H1 (cell line): ENCODE data around the gene EBPL. TPM values are rescaled to one million over a fixed set of nuclear protein-coding genes. Genes with fewer than 3 reads are reported as not detected.
A peak's percentile ranks its signal among the peaks of the same experiment; 100 is the strongest.

Experiments used
- CTCF ChIA-PET: fragments of 300-600 bp; sonication (Branson Sonifier 250); formaldehyde crosslinking; loops from one replicate; lab custom pipeline; 2021; ENCODE audit not compliant: partially characterized antibody; lab: Charles Lee
- POLR2A ChIA-PET: fragments of 300-600 bp; sonication (Branson Sonifier 250); formaldehyde crosslinking; loops from one replicate; lab custom pipeline; 2021; ENCODE audit warnings: inconsistent platforms; ENCODE audit not compliant: partially characterized antibody; lab: Charles Lee
- DNase-seq, 2 experiments: peaks; one replicate each; pipeline versions ENCODE4 v3.0.0 to v3.0.0-alpha.2; 2010 to 2022; ENCODE audit warnings: low spot score in 2 of 2, low read depth in 1 of 2, mixed read lengths in 1 of 2
- FAIRE-seq: peaks from 2 replicates; lab custom pipeline; 2011; peaks lifted over from hg19 to GRCh38; lab: Jason Lieb, UNC
- H2AFZ ChIP-seq: 2 replicates; pipeline ENCODE4 v1.8.1; 2012; ENCODE audit warnings: low read length, inconsistent platforms
- H2AK5ac ChIP-seq: 2 replicates; pipeline ENCODE4 v1.6.1; 2013; ENCODE audit warnings: low read depth, low read length
- H2BK120ac ChIP-seq: replicated peaks from 2 replicates; pipeline ENCODE3; 2013; ENCODE audit warnings: low read depth, low read length, inconsistent platforms
- H2BK12ac ChIP-seq: 2 replicates; pipeline ENCODE4 v1.6.1; 2013; ENCODE audit warnings: low read depth, low read length
- H2BK15ac ChIP-seq: 2 replicates; pipeline ENCODE4 v1.6.1; 2013; ENCODE audit warnings: low read length
- H2BK20ac ChIP-seq: 2 replicates; pipeline ENCODE4 v1.6.1; 2013; ENCODE audit warnings: low read length
- H2BK5ac ChIP-seq: 2 replicates; pipeline ENCODE4 v1.6.1; 2013; ENCODE audit warnings: low read depth, low read length
- H3K14ac ChIP-seq: 2 replicates; pipeline ENCODE4 v1.6.1; 2013; ENCODE audit warnings: inconsistent platforms; ENCODE audit not compliant: insufficient read length
- H3K18ac ChIP-seq: 2 replicates; pipeline ENCODE4 v1.6.1; 2013; ENCODE audit warnings: low read length; ENCODE audit errors: extremely low read depth
- H3K23ac ChIP-seq: 2 replicates; pipeline ENCODE4 v1.6.1; 2013; ENCODE audit warnings: inconsistent platforms; ENCODE audit not compliant: insufficient read length
- H3K23me2 ChIP-seq: 2 replicates; pipeline ENCODE4 v1.6.1; 2013; ENCODE audit warnings: low read depth, low read length
- H3K27ac ChIP-seq: 2 replicates; pipeline ENCODE4 v1.6.1; 2011; ENCODE audit warnings: low read depth, low read length, inconsistent platforms
- H3K27me3 ChIP-seq, 4 experiments: replicated peaks in 1 of 4; 1 replicate in 1 of 4; 2 replicates in 3 of 4; pipeline versions ENCODE4 v1.6.1 to v1.8.1; 2011 to 2013; ENCODE audit warnings: low read length in 3 of 4, mild to moderate bottlenecking in 3 of 4, inconsistent platforms in 2 of 4, mixed read lengths in 2 of 4, moderate library complexity in 1 of 4; ENCODE audit not compliant: control insufficient read depth in 3 of 4, insufficient read depth in 3 of 4; ENCODE audit errors: extremely low read depth in 1 of 4
- H3K36me3 ChIP-seq, 4 experiments: 2 replicates each; pipeline versions ENCODE4 v1.6.1 to v1.8.1; 2011 to 2013; ENCODE audit warnings: mild to moderate bottlenecking in 4 of 4, low read length in 3 of 4, moderate library complexity in 2 of 4, control low read depth in 1 of 4, inconsistent platforms in 1 of 4; ENCODE audit not compliant: insufficient read depth in 4 of 4, control insufficient read depth in 2 of 4
- H3K4ac ChIP-seq: replicated peaks from 2 replicates; pipeline ENCODE3; 2013; ENCODE audit warnings: low read length, low read depth, mixed read lengths, inconsistent platforms; ENCODE audit not compliant: insufficient read length
- H3K4me1 ChIP-seq, 4 experiments: replicated peaks in 1 of 4; 1 replicate in 1 of 4; 2 replicates in 3 of 4; pipeline versions ENCODE4 v1.6.1 to v1.8.1; 2011 to 2013; ENCODE audit warnings: low read length in 3 of 4, inconsistent platforms in 2 of 4, mixed read lengths in 1 of 4; ENCODE audit not compliant: insufficient read depth in 4 of 4, control insufficient read depth in 3 of 4
- H3K4me2 ChIP-seq, 2 experiments: 2 replicates each; pipeline versions ENCODE4 v1.6.1 to v1.8.1; 2011 to 2013; ENCODE audit warnings: low read depth in 2 of 2, low read length in 2 of 2, control low read depth in 1 of 2, inconsistent platforms in 1 of 2, mild to moderate bottlenecking in 1 of 2; ENCODE audit not compliant: insufficient read depth in 1 of 2
- H3K4me3 ChIP-seq, 4 experiments: fragments of 200-600, 300-600 bp in 1 of 4; sonication (generic), shearing (Covaris generic), sonication (Bioruptor Twin) in 1 of 4; 2 replicates each; pipeline versions ENCODE4 v1.5.1 to v1.8.1; 2011 to 2016; ENCODE audit warnings: low read length in 4 of 4, low read depth in 3 of 4, control low read depth in 2 of 4, inconsistent platforms in 2 of 4, mild to moderate bottlenecking in 2 of 4, mixed read lengths in 1 of 4, moderate library complexity in 1 of 4; ENCODE audit not compliant: insufficient read depth in 2 of 4; ENCODE audit errors: extremely low read depth in 1 of 4
- H3K56ac ChIP-seq: replicated peaks from 2 replicates; pipeline ENCODE3; 2013; ENCODE audit warnings: low read depth, mild to moderate bottlenecking, mixed read lengths, low read length, inconsistent platforms; ENCODE audit not compliant: insufficient read length
- H3K79me1 ChIP-seq: 2 replicates; pipeline ENCODE4 v1.6.1; 2013; ENCODE audit warnings: low read depth, low read length, control low read depth
- H3K79me2 ChIP-seq, 2 experiments: 2 replicates each; pipeline versions ENCODE4 v1.6.1 to v1.8.1; 2012 to 2013; ENCODE audit warnings: low read length in 2 of 2, mild to moderate bottlenecking in 2 of 2, inconsistent platforms in 1 of 2; ENCODE audit not compliant: insufficient read depth in 2 of 2, control insufficient read depth in 1 of 2
- H3K9ac ChIP-seq, 4 experiments: replicated peaks in 1 of 4; 1 replicate in 1 of 4; 2 replicates in 3 of 4; pipeline versions ENCODE4 v1.6.1 to v1.8.1; 2011 to 2013; ENCODE audit warnings: low read depth in 3 of 4, low read length in 3 of 4, control low read depth in 2 of 4, mild to moderate bottlenecking in 2 of 4, moderate library complexity in 2 of 4, inconsistent platforms in 1 of 4; ENCODE audit errors: extremely low read depth in 1 of 4
- H3K9me3 ChIP-seq, 2 experiments: 2 replicates each; pipeline versions ENCODE4 v1.6.1 to v1.8.1; 2012 to 2013; ENCODE audit warnings: mild to moderate bottlenecking in 2 of 2, moderate library complexity in 2 of 2, control low read depth in 1 of 2, inconsistent platforms in 1 of 2, low read depth in 1 of 2, low read length in 1 of 2, mixed read lengths in 1 of 2; ENCODE audit not compliant: insufficient read depth in 2 of 2
- H4K20me1 ChIP-seq, 2 experiments: replicated peaks in 1 of 2; 2 replicates each; pipeline versions ENCODE3 to v1.8.1; 2011 to 2013; ENCODE audit warnings: inconsistent platforms in 2 of 2, low read length in 2 of 2, mild to moderate bottlenecking in 1 of 2; ENCODE audit not compliant: insufficient read depth in 2 of 2, control insufficient read depth in 1 of 2
- H4K5ac ChIP-seq: 2 replicates; pipeline ENCODE4 v1.6.1; 2013; ENCODE audit warnings: low read length, low read depth, mixed read lengths, inconsistent platforms; ENCODE audit not compliant: insufficient read length
- H4K8ac ChIP-seq: 2 replicates; pipeline ENCODE4 v1.8.0; 2013; ENCODE audit warnings: mild to moderate bottlenecking, moderate library complexity, low read length, inconsistent platforms; ENCODE audit not compliant: insufficient read depth; ENCODE audit errors: extremely low read depth
- H4K91ac ChIP-seq: replicated peaks from 2 replicates; pipeline ENCODE3; 2013; ENCODE audit warnings: low read length, mixed read lengths, inconsistent platforms; ENCODE audit not compliant: insufficient read length
- CHD2 ChIP-seq: IDR thresholded peaks from 2 replicates; pipeline ENCODE4 v1.6.1; 2012; ENCODE audit warnings: low read length, improper control_type of control experiment
- CTCF ChIP-seq, 3 experiments: IDR thresholded peaks; 1 replicate in 2 of 3; 2 replicates in 1 of 3; pipeline versions ENCODE4 v1.5.1 to v1.6.1; 2011; ENCODE audit warnings: low read length in 3 of 3, mild to moderate bottlenecking in 3 of 3, inconsistent platforms in 2 of 3, low read depth in 1 of 3, moderate library complexity in 1 of 3; ENCODE audit not compliant: insufficient read depth in 1 of 3; ENCODE audit errors: control extremely low read depth in 1 of 3
- RAD21 ChIP-seq, 2 experiments: IDR thresholded peaks in 1 of 2; conservative IDR thresholded peaks in 1 of 2; 2 replicates each; pipeline ENCODE4 v1.6.1; 2011; ENCODE audit warnings: low read depth in 2 of 2, low read length in 2 of 2, improper control_type of control experiment in 1 of 2, inconsistent platforms in 1 of 2, mild to moderate bottlenecking in 1 of 2, moderate library complexity in 1 of 2
- TEAD4 ChIP-seq: IDR thresholded peaks from 2 replicates; pipeline ENCODE4 v1.6.1; 2012; ENCODE audit warnings: low read depth, low read length, inconsistent platforms, mixed read lengths
- WGBS, 2 experiments: shearing (Covaris generic) in 1 of 2; methylation state at CpG; one replicate each; pipeline versions ENCODE4 v1.1.6 to v1.1.7; 2013 to 2015; ENCODE audit warnings: low lambda C conversion rate in 2 of 2, mixed read lengths in 2 of 2, inconsistent platforms in 1 of 2, low coverage in 1 of 2, missing lambda C conversion rate in 1 of 2; ENCODE audit not compliant: insufficient replicate concordance in 2 of 2, insufficient coverage in 1 of 2, insufficient read length in 1 of 2; ENCODE audit errors: extremely low coverage in 1 of 2, missing lambda C conversion rate in 1 of 2; 5-methylcytosine and 5-hydroxymethylcytosine counted together
- polyA plus RNA-seq, 7 experiments: library from polyadenylated mRNA; depleted of rRNA in 3 of 7; stranded (reverse) in 5 of 7; unstranded in 2 of 7; fragments of >200 nt in 5 of 7; fragments of 200-250 nt in 2 of 7; gene quantifications; 1 replicate in 5 of 7; 2 replicates in 1 of 7; 4 replicates in 1 of 7; pipeline versions ENCODE4 v1.2.1 to v1.2.3, GENCODE V29; 2011 to 2013; ENCODE audit warnings: missing spikeins in 2 of 7, mixed read lengths in 2 of 7
- total RNA-seq: library from RNA; stranded (reverse); fragmentation: NEBNext Ultra II Directional; extraction: Animal tissue kit (Norgen Biotek cat#: 25700); gene quantifications from 2 replicates; pipeline ENCODE4 v1.2.1, GENCODE V29; 2021

The EBPL gene
- total and polyA plus RNA-seq, 2 of the 8 experiments (the other 6 are each of a cell fraction or from before 2014, with no cell fraction given), result 130 to 204 TPM

DNA sequence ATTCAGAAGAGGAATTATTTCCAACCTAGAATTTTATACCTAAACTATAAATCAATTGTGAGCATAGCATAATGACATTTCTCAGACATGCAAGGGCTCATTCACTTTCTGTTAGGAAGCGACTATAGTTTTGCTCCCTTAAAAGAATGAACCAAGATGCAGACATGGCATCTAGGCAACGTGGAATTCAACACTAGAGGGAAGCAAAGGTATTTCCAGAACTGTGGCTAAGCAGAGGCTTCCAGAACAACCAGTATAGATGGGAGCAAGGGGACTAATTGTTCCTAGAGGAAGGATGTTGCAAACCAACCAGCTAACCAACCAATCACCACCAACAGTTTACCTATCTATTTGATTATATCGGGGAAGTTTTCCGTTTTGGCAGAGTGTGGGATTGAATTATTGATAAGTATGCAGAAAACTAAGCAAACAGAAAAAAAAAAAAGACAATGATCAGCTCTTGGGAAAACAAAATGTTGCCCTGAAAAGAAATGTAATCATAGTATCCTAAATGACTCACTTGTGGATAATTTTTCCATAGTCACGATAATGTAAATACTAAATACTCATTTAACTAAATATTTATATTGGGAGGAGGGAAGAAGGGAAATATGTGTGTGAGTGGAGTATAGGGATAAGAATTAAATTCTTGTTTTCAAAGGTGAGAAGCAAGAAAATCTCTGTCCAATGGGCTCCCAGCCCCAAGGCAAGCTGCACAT, 41.9 kb downstream of the EBPL start:
- H3K18ac ChIP-seq, result no peak overlapping the region
- H4K20me1 ChIP-seq, result no peaks in the 10 kb centered on the region
- H3K23ac ChIP-seq, result no peak overlapping the region
- no peaks in the 10 kb centered on the region; a peak in 1 of 8 replicates for H3K36me3 ChIP-seq
- no peak overlapping the region for H3K9ac ChIP-seq
- no peaks in the 10 kb centered on the region for H3K23me2 ChIP-seq
- ChIA-PET CTCF (interaction anchor here (0.6 to 1.4 kb wide), 9 partner anchors 19 to 287 kb away, joined by 3 to 5 read pairs (median 4); partner anchors contain the start of gene SPRYD7), POLR2A (no interaction called here)
- H2BK15ac ChIP-seq, result no peak overlapping the region
- H4K8ac ChIP-seq, result no peak overlapping the region
- no peaks in the 10 kb centered on the region for H3K79me2 ChIP-seq
- H2BK120ac ChIP-seq, result no peak overlapping the region
- H3K4me1 ChIP-seq, result no peaks in the 10 kb centered on the region
- H3K14ac ChIP-seq, result no peak overlapping the region
- FAIRE-seq, result peak; percentile 45
- no peak overlapping the region for H2BK5ac ChIP-seq
- H2AK5ac ChIP-seq, result 0 out of 2 replicates have a peak overlapping the region, but pooled peaks have one; percentile 70
- no peak overlapping the region for H3K4me2 ChIP-seq
- no peak overlapping the region for H3K4ac ChIP-seq
- no peak overlapping the region for H3K4me3 ChIP-seq
- no peaks in the 10 kb centered on the region for H3K9me3 ChIP-seq
- WGBS, 2 experiments, result 71% methylated on average over 5 of the region's 5 CpGs; no CpG with 5 or more reads in 1 of the 2 experiments
- no peak overlapping the region for H3K56ac ChIP-seq
- H2BK20ac ChIP-seq, result no peak overlapping the region
- no peak overlapping the region for H2BK12ac ChIP-seq
- no peak overlapping the region for H4K5ac ChIP-seq
- H3K27ac ChIP-seq, result no peak overlapping the region
- H4K91ac ChIP-seq, result no peak overlapping the region
- peak in 2 of 3 experiments; percentile 34 to 53; a peak in 3 of 4 replicates for TF ChIP-seq CTCF (IDR thresholded peaks at IDR 0.05; ENCODE audit: control extremely low read depth in 1 of 3, insufficient read depth in 1 of 3, low read depth in 1 of 3, low read length in 3 of 3)
- peak; percentile 64 to 70 for TF ChIP-seq RAD21 (IDR thresholded peaks at IDR 0.05 in 1 of 2, conservative IDR thresholded peaks at IDR 0.05 in 1 of 2; ENCODE audit: low read depth in 2 of 2, low read length in 2 of 2)
- no peak for TF ChIP-seq CHD2
- TF ChIP-seq TEAD4, result peak; percentile 44; the same call in 1 of the 2 replicates
- H3K79me1 ChIP-seq, result no peaks in the 10 kb centered on the region
- no peaks in the 10 kb centered on the region for H3K27me3 ChIP-seq
- H2AFZ ChIP-seq, result no peak overlapping the region
- DNase-seq, result no peak
